Measurements from ENCODE around the gene IL12A. TPM values are rescaled to one million over a fixed set of nuclear protein-coding genes. Genes with fewer than 3 reads are reported as not detected.

IL12A gene
- total and polyA plus RNA-seq, 2 donors: 0.14 to 0.58 TPM

DNA sequence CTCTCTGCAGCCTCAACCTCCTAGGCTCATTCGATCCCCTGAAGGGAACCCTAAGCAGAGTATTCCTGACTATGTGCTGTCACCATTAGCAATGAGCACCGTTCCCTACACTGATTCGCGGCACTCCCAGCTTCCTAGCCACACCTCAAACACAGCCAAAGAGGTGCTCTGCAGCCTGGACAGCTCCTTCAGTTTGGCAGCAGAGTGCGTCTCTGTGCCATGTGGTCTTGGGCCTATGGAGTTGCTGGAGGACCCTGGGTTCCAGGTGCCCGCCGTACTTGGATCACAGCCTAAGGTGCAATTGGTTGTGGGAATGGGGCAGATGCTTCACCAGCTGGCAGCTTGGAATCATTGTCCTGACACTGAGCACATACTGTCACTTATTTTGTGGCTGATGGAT is 17.3 kb upstream of the IL12A start:
- no peaks in the 10 kb centered on the region for H3K36me3 ChIP-seq (ENCODE audit: insufficient read depth)
- no peaks in the 10 kb centered on the region for H3K4me1 ChIP-seq (ENCODE audit: insufficient read depth)
- H3K27ac ChIP-seq (ENCODE audit: low read depth): no peak overlapping the region
- H3K4me3 ChIP-seq (ENCODE audit: low read depth, low read length): no peak overlapping the region
- WGBS: 90% methylated on average over 7 of the region's 7 CpGs
- no peak for DNase-seq (ENCODE audit: extremely low spot score)

DNA sequence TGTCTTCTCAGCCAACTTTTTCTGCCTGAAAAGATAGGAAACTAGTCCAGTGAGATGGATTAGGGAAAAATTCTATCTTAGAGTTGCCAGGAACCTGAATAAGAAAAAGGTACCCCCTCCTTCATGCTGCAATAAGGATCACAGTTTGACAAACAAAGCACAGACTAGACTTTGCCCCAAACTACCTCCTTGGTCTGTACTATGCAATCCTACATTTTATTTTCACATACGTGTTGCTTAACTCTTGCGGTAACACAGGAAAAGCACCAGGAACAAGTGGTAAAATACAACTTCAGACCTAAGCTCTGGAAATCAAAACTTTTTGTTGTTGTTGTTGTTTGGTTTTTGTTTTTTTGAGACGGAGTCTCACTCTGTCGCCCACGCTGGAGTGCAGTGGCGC is 11.3 kb upstream of the IL12A start:
- Histone ChIP-seq H3K4me3 (ENCODE audit: low read depth, low read length) (no peak overlapping the region), H3K4me1 (ENCODE audit: insufficient read depth) (no peaks in the 10 kb centered on the region), H3K27ac (ENCODE audit: low read depth) (no peak overlapping the region), H3K36me3 (ENCODE audit: insufficient read depth) (no peaks in the 10 kb centered on the region)
- DNase-seq (ENCODE audit: extremely low spot score): no peak
- 93% methylated on average over 6 of the region's 6 CpGs for WGBS

DNA sequence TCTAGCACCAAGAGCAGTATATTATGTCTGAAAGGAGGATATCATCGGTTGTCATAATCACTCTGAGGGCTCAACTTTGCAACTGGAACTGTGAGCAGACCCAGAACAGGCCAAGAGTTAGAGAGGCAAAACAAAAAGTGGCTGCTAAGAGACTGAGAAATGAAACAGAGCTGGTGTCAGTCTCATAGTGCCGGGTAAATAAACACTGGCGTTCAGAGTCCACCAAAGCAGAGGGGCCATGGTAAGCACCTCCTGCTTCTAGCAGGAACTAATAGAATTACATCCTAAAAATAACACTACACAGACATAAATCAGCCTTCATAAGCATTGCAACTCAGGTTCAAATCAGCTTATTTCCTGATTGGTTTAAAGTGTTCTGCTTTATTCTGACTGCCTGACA is 10.3 kb upstream of the IL12A start:
- Histone ChIP-seq H3K36me3 (ENCODE audit: insufficient read depth) (no peaks in the 10 kb centered on the region), H3K4me3 (ENCODE audit: low read depth, low read length) (no peak overlapping the region), H3K27ac (ENCODE audit: low read depth) (no peak overlapping the region), H3K4me1 (ENCODE audit: insufficient read depth) (no peaks in the 10 kb centered on the region)
- WGBS: 31% methylated on average over 3 of the region's 3 CpGs
- DNase-seq (ENCODE audit: extremely low spot score): no peak

GRCh38 chr3:159978918-159979703 is 9.5 kb upstream of the IL12A start:
- Histone ChIP-seq H3K36me3 (ENCODE audit: insufficient read depth) (no peaks in the 10 kb centered on the region), H3K4me1 (ENCODE audit: insufficient read depth) (no peaks in the 10 kb centered on the region), H3K4me3 (ENCODE audit: low read depth, low read length) (no peak overlapping the region), H3K27ac (ENCODE audit: low read depth) (no peak overlapping the region)
- DNase-seq (ENCODE audit: extremely low spot score): no peak
- WGBS: 75% methylated on average over 1 of the region's 1 CpG

DNA sequence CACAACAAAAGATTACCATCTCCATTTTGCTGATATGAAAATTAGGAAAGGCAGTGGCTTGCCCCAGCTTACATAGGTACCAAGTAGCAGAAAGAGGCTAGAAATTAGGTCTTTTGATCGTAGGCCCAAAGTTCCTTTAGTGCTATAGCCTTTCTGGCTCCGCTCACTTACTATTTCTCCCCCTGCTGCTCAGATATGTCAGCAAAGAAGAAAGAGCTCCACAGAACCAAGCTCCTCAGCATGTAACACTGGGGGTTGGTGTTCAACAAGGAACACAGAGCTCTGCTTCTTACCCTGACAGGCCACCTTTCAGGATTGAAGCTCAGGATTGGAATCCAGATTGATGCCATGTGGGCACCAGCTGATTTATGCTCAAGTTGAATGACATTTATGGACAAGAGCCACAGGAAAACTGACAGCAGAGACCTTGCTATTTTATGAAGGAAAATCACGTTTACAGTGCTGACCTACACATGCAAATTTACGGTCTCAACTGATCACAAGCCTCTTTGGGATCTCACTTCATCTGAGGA is 6.1 kb upstream of the IL12A start:
- WGBS: 81% methylated on average over 4 of the region's 4 CpGs

DNA sequence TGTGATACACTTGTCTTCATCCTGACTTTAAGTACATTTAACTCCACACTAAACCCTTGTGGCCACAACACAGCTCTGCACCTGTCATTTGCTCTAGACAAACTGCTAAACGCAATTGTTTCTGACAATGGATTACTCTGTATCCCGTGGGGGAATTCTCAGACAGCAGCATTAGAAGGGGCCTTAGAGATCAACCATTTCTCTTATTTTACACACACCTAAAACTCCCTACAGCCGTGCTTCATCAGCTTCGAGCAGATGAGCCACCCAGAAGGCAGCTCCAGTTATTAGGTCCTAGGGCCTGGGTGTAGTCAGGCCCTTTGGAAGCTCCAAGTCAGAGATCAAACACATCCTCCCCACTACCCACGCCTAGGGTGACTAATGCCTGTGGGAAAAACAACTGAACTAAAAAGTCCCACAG is 1.3 kb upstream of the IL12A start:
- no peak for DNase-seq (ENCODE audit: extremely low spot score)
- no peak overlapping the region for H3K4me3 ChIP-seq (ENCODE audit: low read depth, low read length)
- no peaks in the 10 kb centered on the region for H3K36me3 ChIP-seq (ENCODE audit: insufficient read depth)
- peaks cover 2% of the 10 kb centered on the region for H3K4me1 ChIP-seq (ENCODE audit: insufficient read depth)
- no peak overlapping the region for H3K27ac ChIP-seq (ENCODE audit: low read depth)
- WGBS: 90% methylated on average over 5 of the region's 5 CpGs

More for the DNA sequence above, 6.1 kb upstream of the IL12A start:
- H3K36me3 ChIP-seq (ENCODE audit: insufficient read depth): no peaks in the 10 kb centered on the region
- no peak for DNase-seq (ENCODE audit: extremely low spot score)
- no peak overlapping the region for H3K4me3 ChIP-seq (ENCODE audit: low read depth, low read length)
- no peak overlapping the region for H3K27ac ChIP-seq (ENCODE audit: low read depth)
- no peaks in the 10 kb centered on the region for H3K4me1 ChIP-seq (ENCODE audit: insufficient read depth)

DNA sequence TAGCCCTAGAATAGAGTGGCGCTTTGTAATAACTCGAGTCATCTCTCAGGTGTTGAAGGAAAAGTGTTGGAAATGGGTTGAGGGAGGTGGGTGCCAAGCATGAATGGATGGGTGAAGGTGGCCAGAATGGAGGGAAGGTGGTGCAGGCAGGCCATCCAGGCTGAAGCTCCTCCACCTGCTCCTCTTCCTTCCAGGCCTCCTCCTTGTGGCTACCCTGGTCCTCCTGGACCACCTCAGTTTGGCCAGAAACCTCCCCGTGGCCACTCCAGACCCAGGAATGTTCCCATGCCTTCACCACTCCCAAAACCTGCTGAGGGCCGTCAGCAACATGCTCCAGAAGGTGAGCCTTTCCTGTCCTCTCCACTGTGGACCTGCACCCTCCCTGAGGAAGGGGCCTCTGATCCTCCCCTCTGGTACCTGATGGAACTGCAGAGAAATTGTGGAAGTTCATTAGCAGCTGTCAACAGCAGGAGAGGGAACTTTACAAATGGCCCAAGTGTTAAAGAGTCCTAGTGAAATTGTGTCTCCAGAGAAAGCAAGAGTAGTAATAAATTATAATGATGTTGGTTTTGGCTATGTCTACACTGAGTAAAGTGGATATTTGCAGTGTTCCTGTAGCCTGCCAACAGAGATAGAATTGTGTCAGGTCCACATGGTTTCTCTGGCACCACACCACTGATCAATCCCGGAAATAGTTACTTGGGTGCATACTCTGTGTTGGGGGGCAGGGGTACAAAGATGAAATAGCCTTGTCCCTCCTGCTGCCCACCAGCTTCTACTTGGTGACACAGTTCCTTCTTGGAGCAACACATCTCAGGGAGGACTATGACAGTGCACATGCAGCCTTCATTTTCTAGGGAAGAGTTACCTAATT is 1.6 kb downstream of the IL12A start:
- peaks cover 2% of the 10 kb centered on the region for H3K4me1 ChIP-seq (ENCODE audit: insufficient read depth)

GRCh38 chr3:159991591-159991990 is 3.0 kb downstream of the IL12A start:
- H3K36me3 ChIP-seq (ENCODE audit: insufficient read depth): no peaks in the 10 kb centered on the region
- DNase-seq (ENCODE audit: extremely low spot score): no peak
- H3K4me1 ChIP-seq (ENCODE audit: insufficient read depth): peaks cover 2% of the 10 kb centered on the region
- H3K4me3 ChIP-seq (ENCODE audit: low read depth, low read length): no peak overlapping the region
- H3K27ac ChIP-seq (ENCODE audit: low read depth): no peak overlapping the region
- 98% methylated on average over 1 of the region's 1 CpG for WGBS

More for the DNA sequence above, 1.6 kb downstream of the IL12A start:
- Histone ChIP-seq H3K4me3 (ENCODE audit: low read depth, low read length) (no peak overlapping the region), H3K36me3 (ENCODE audit: insufficient read depth) (no peaks in the 10 kb centered on the region), H3K27ac (ENCODE audit: low read depth) (no peak overlapping the region)
- WGBS: 95% methylated on average over 5 of the region's 5 CpGs
- DNase-seq (ENCODE audit: extremely low spot score): no peak

DNA sequence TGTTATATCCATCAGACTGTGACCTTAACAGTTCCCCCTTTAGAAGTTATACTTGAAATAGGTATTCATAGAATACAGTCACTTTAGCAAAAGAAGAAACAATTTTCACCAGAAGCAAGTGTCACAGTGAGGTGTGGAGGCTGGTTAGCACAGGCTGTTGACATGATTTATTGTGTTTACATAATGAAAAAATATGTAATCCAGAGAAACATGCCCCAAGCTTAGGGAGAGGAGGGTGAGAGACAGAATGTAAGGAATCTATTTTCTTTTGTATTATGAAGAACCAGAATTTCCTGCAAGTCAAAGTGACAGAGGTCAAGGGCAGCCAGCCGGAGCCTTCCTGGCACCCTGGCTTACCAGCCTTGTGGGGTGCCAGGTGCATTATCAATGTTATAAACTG is 4.0 kb downstream of the IL12A start:
- H3K4me3 ChIP-seq (ENCODE audit: low read depth, low read length): no peak overlapping the region
- no peaks in the 10 kb centered on the region for H3K36me3 ChIP-seq (ENCODE audit: insufficient read depth)
- DNase-seq (ENCODE audit: extremely low spot score): no peak
- peaks cover 2% of the 10 kb centered on the region for H3K4me1 ChIP-seq (ENCODE audit: insufficient read depth)
- WGBS: 45% methylated on average over 1 of the region's 1 CpG
- H3K27ac ChIP-seq (ENCODE audit: low read depth): no peak overlapping the region

GRCh38 chr3:159994182-159994581 is 5.5 kb downstream of the IL12A start:
- Histone ChIP-seq H3K4me1 (ENCODE audit: insufficient read depth) (no peaks in the 10 kb centered on the region), H3K27ac (ENCODE audit: low read depth) (no peak overlapping the region), H3K4me3 (ENCODE audit: low read depth, low read length) (no peak overlapping the region), H3K36me3 (ENCODE audit: insufficient read depth) (no peaks in the 10 kb centered on the region)
- WGBS: 66% methylated on average over 4 of the region's 4 CpGs
- DNase-seq (ENCODE audit: extremely low spot score): no peak

- H3K27ac ChIP-seq (ENCODE audit: low read depth): no peak overlapping the region
- H3K4me1 ChIP-seq (ENCODE audit: insufficient read depth): no peaks in the 10 kb centered on the region
- no peak for DNase-seq (ENCODE audit: extremely low spot score)
- WGBS: 93% methylated on average over 1 of the region's 1 CpG
- no peak overlapping the region for H3K4me3 ChIP-seq (ENCODE audit: low read depth, low read length)
- no peaks in the 10 kb centered on the region for H3K36me3 ChIP-seq (ENCODE audit: insufficient read depth)
Observed at GRCh38 chr3:159995091-159995490, 6.5 kb downstream of the IL12A start.

DNA sequence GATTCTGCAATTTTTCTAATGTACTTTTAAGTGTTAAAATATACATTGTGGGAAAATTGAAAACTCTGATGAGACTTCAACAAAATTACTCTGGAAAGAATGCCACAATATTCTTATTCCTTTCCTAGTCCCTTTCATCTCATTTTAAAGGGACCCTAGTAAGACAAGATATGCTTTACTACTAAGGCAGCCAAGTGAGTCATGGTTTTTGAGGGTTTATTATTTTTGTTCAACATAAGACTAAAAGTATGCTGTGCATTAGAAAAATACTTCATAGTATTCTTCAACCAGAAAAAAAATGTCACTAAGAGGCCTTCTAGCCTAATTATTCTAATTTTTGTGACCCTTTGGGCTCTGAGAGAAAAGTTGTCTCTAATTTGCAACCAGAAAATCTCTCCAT is 7.4 kb downstream of the IL12A start:
- H3K27ac ChIP-seq (ENCODE audit: low read depth): no peak overlapping the region
- DNase-seq (ENCODE audit: extremely low spot score): no peak
- H3K4me1 ChIP-seq (ENCODE audit: insufficient read depth): no peaks in the 10 kb centered on the region
- H3K36me3 ChIP-seq (ENCODE audit: insufficient read depth): no peaks in the 10 kb centered on the region
- no peak overlapping the region for H3K4me3 ChIP-seq (ENCODE audit: low read depth, low read length)

DNA sequence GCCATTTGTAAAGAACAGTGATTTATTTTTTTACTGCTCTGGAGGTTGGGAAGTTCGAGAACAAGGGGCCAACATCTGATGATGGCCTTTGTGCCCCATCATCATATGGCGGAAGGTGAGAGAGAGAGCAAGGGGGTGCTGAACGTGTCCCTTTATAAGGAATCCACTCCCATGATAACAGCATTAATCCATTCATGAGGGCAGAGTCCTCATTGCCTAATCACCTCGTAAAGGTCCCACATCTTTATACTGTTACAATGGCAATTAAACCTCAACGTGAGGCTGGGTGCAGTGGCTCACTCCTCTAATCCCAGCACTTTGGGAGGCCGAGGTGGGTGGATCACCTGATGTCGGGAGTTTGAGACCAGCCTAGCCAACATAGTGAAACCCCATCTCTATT is 8.3 kb downstream of the IL12A start:
- Histone ChIP-seq H3K4me1 (ENCODE audit: insufficient read depth) (no peaks in the 10 kb centered on the region), H3K36me3 (ENCODE audit: insufficient read depth) (no peaks in the 10 kb centered on the region), H3K4me3 (ENCODE audit: low read depth, low read length) (no peak overlapping the region), H3K27ac (ENCODE audit: low read depth) (no peak overlapping the region)
- no peak for DNase-seq (ENCODE audit: extremely low spot score)
- 77% methylated on average over 7 of the region's 7 CpGs for WGBS

Measured in urinary bladder (tissue), 4 donors.